Activated CD8-positive, alpha-beta memory T cell treated with anti-CD3 and anti-CD28 coated beads for 1 hour (primary cell): Measurements from ENCODE around the gene RGS10.

ENCODE experiments used
- DNase-seq, 2 donors: peaks; one replicate each; pipeline ENCODE4 v3.0.0-alpha.2; 2020; ENCODE audit warnings: low read depth in 1 of 2; ENCODE audit errors: extremely low read depth in 1 of 2

Gene RGS10

DNA sequence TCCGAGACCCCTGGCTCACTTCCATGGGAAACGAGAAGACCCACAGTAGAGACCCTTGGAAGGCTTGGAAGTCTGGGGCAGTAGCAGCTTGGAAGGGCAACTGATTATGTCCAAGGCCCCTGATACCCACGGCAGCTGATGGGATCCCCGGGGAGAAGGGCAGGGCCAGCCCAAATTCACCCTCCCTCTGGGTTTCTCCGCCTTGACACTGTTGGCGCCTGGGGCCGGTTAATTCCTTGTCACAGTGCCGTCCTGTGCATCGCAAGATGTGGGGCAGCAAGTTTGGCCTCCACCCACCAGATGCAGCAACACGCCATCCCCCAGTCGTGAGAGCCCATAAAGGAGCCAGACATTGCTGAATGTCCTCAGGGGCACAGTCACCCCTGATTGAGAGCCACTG lies 89.2 kb downstream of the RGS10 start:
- no peak for DNase-seq

DNA sequence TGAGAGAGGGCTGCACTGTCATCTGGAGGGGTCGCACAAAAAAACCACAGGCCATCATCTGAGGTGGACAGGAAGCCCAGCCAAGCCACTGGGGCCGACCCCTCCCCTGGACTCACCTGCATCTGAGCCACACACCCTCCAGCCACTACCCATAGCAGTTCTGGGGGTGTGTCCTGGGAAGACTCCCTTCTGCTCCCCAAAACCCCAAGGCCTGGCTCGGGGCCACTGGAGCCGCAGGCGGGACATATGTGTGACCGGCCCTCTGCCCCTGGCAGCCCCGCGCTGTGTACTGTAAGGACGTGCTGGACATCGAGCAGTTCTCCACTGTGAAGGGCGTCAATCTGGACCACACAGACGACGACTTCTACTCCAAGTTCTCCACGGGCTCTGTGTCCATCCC lies 90.1 kb downstream of the RGS10 start:
- no peak for DNase-seq

DNA sequence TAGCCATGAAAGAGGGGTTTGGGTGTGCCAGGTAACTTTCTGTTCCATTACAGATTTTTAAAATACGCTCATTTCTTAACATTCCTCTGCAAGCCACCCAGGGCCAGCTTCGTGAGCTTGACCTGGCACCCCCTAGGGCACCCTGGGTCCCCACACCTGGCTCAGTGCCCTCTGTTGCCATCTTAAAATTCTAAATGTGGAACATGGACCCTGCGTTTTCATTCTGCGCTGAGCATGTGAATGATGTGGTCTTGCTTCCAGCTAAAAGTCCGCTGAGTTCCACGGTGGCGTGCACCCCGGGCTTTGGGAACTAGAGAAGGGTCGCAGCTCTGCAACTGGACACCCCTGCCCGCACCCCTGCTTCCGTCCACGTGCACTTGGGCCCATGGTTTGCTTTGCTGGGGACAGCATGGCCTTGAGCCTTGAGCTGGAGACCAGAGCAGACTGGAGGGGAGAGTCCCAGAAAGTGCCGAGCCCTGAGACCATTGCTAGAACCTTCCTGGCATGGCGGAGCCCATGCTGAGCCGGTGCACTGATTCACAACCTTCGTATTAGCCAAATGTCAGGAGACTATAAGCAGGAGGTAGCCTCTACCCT lies 91.1 kb downstream of the RGS10 start:
- DNase-seq = no peak

DNA sequence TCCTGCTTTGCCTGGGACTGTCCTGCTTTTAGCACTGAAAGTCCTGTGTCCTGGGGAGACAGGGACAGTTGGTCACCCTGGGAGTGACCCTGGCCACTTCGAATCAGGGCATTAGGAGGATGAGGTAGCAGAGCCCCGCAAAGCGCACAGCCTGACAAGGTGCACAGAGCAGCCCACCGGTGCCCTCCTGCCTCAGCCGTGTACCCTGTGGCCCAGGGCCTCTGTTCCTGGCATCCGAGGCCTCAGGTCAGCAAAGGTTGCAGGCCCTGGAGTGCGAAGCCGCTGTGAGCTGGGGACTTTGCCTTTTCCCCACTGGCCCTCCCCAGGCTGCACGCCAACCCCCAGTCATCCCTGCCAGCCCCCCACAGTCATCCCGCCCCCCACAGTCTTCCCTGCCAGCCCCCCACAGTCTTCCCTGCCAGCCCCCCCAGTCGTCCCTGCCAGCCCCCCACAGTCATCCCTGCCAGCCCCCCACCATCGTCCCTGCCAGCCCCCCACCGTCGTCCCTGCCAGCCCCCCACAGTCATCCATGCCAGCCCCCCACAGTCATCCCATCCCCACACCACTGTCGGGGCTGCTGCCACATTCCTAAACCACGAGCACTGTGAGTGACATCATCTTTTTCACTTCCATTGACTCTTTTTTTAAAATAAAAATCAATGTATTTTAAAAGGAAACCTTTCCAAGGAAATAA lies 91.8 kb downstream of the RGS10 start:
- DNase-seq = no peak
